HUES64 (cell line): ENCODE data around the gene FRY.
A peak's percentile ranks its signal among the peaks of the same experiment; 100 is the strongest.

ENCODE experiments used
- H3K27ac ChIP-seq: 2 replicates; pipeline ENCODE4 v1.7.0; 2013; ENCODE audit warnings: low read depth, low read length, inconsistent platforms
- H3K27me3 ChIP-seq: 2 replicates; pipeline ENCODE4 v1.6.1; 2013; ENCODE audit warnings: mild to moderate bottlenecking, low read length; ENCODE audit not compliant: insufficient read depth
- H3K36me3 ChIP-seq: 2 replicates; pipeline ENCODE4 v1.6.1; 2013; ENCODE audit warnings: mild to moderate bottlenecking, low read length; ENCODE audit not compliant: insufficient read depth
- H3K4me1 ChIP-seq: 2 replicates; pipeline ENCODE4 v1.6.1; 2013; ENCODE audit warnings: mild to moderate bottlenecking, low read length, moderate library complexity; ENCODE audit not compliant: insufficient read depth
- H3K4me3 ChIP-seq: 2 replicates; pipeline ENCODE4 v1.5.1; 2013; ENCODE audit warnings: mild to moderate bottlenecking, low read length, moderate library complexity
- H3K9ac ChIP-seq: 2 replicates; pipeline ENCODE4 v1.6.1; 2013; ENCODE audit warnings: mild to moderate bottlenecking, low read depth, low read length
- H3K9me3 ChIP-seq: 2 replicates; pipeline ENCODE4 v1.6.1; 2013; ENCODE audit warnings: low read depth, low read length; ENCODE audit not compliant: insufficient read depth
- WGBS: fragments of 150-250, 120-280 bp; methylation state at CpG from one replicate; pipeline ENCODE4 v1.1.7; 2013; ENCODE audit warnings: missing lambda C conversion rate; 5-methylcytosine and 5-hydroxymethylcytosine counted together

The FRY gene

GRCh38 chr13:32017474-32017873 lies 14.1 kb upstream of the FRY start:
- Histone ChIP-seq H3K36me3 (no peaks in the 10 kb centered on the region), H3K9me3 (no peaks in the 10 kb centered on the region), H3K9ac (no peak overlapping the region), H3K4me1 (no peaks in the 10 kb centered on the region; the same call in 1 of the 2 replicates), H3K27ac (no peak overlapping the region), H3K27me3 (no peaks in the 10 kb centered on the region), H3K4me3 (no peak overlapping the region)
- 94% methylated on average over 6 of the region's 6 CpGs for WGBS

- peaks cover 2% of the 10 kb centered on the region; the same call in 1 of the 2 replicates for H3K4me1 ChIP-seq
- H3K4me3 ChIP-seq: no peak overlapping the region
- H3K27me3 ChIP-seq: no peaks in the 10 kb centered on the region
- no peaks in the 10 kb centered on the region for H3K9me3 ChIP-seq
- H3K36me3 ChIP-seq: no peaks in the 10 kb centered on the region
- WGBS: 50% methylated on average over 5 of the region's 6 CpGs
- H3K27ac ChIP-seq: no peak overlapping the region
- no peak overlapping the region for H3K9ac ChIP-seq
Measured at GRCh38 chr13:32019612-32020233, 11.9 kb upstream of the FRY start.

- Histone ChIP-seq H3K9me3 (no peaks in the 10 kb centered on the region), H3K4me1 (peaks cover 21% of the 10 kb centered on the region), H3K27ac (no peak overlapping the region), H3K9ac (no peak overlapping the region), H3K4me3 (no peak overlapping the region), H3K27me3 (no peaks in the 10 kb centered on the region), H3K36me3 (no peaks in the 10 kb centered on the region)
- 88% methylated on average over 1 of the region's 1 CpG for WGBS
Measured at GRCh38 chr13:32021785-32022184, 9.8 kb upstream of the FRY start.

GRCh38 chr13:32022311-32022710 lies 9.3 kb upstream of the FRY start:
- H3K9me3 ChIP-seq: no peaks in the 10 kb centered on the region
- no peak overlapping the region for H3K27ac ChIP-seq
- H3K4me3 ChIP-seq: no peak overlapping the region
- H3K27me3 ChIP-seq: no peaks in the 10 kb centered on the region
- H3K9ac ChIP-seq: no peak overlapping the region
- H3K36me3 ChIP-seq: no peaks in the 10 kb centered on the region
- H3K4me1 ChIP-seq: peaks cover 24% of the 10 kb centered on the region
- 85% methylated on average over 4 of the region's 4 CpGs for WGBS

- Histone ChIP-seq H3K27ac (no peak overlapping the region), H3K4me1 (peaks cover 24% of the 10 kb centered on the region), H3K9ac (no peak overlapping the region), H3K27me3 (no peaks in the 10 kb centered on the region), H3K36me3 (no peaks in the 10 kb centered on the region), H3K9me3 (no peaks in the 10 kb centered on the region), H3K4me3 (no peak overlapping the region)
- WGBS: 94% methylated on average over 3 of the region's 3 CpGs
Measured at GRCh38 chr13:32023096-32023495, 8.5 kb upstream of the FRY start.

GRCh38 chr13:32023698-32024097 lies 7.9 kb upstream of the FRY start:
- 100% methylated on average over 1 of the region's 3 CpGs for WGBS
- Histone ChIP-seq H3K4me1 (peaks cover 29% of the 10 kb centered on the region), H3K27ac (no peak overlapping the region), H3K36me3 (no peaks in the 10 kb centered on the region), H3K9me3 (no peaks in the 10 kb centered on the region), H3K9ac (no peak overlapping the region), H3K4me3 (no peak overlapping the region), H3K27me3 (no peaks in the 10 kb centered on the region)

- Histone ChIP-seq H3K36me3 (no peaks in the 10 kb centered on the region), H3K4me1 (peaks cover 36% of the 10 kb centered on the region), H3K27me3 (no peaks in the 10 kb centered on the region), H3K9ac (no peak overlapping the region), H3K9me3 (no peaks in the 10 kb centered on the region), H3K4me3 (no peak overlapping the region), H3K27ac (no peak overlapping the region; the same call in 1 of the 2 replicates)
- no CpG with 5 or more reads among the region's 2 CpGs for WGBS
Measured at GRCh38 chr13:32024750-32025149, 6.8 kb upstream of the FRY start.

GRCh38 chr13:32025730-32026129 lies 5.8 kb upstream of the FRY start:
- 12% methylated on average over 2 of the region's 2 CpGs for WGBS
- Histone ChIP-seq H3K36me3 (no peaks in the 10 kb centered on the region), H3K4me3 (no peak overlapping the region), H3K27me3 (no peaks in the 10 kb centered on the region), H3K27ac (peak overlapping the region; percentile 62; the same call in 1 of the 2 replicates), H3K9ac (no peak overlapping the region), H3K9me3 (no peaks in the 10 kb centered on the region), H3K4me1 (peaks cover 44% of the 10 kb centered on the region)

GRCh38 chr13:32026623-32027022 lies 5.0 kb upstream of the FRY start:
- H3K9ac ChIP-seq: no peak overlapping the region
- H3K27me3 ChIP-seq: no peaks in the 10 kb centered on the region
- no peaks in the 10 kb centered on the region for H3K36me3 ChIP-seq
- H3K9me3 ChIP-seq: no peaks in the 10 kb centered on the region
- WGBS: 86% methylated on average over 3 of the region's 3 CpGs
- no peak overlapping the region for H3K4me3 ChIP-seq
- peaks cover 45% of the 10 kb centered on the region for H3K4me1 ChIP-seq
- peak overlapping the region; percentile 60; the same call in 1 of the 2 replicates for H3K27ac ChIP-seq

GRCh38 chr13:32028711-32029110 lies 2.9 kb upstream of the FRY start:
- Histone ChIP-seq H3K27ac (peak overlapping the region; percentile 55; the same call in 1 of the 2 replicates), H3K36me3 (no peaks in the 10 kb centered on the region), H3K27me3 (no peaks in the 10 kb centered on the region), H3K9ac (no peak overlapping the region), H3K9me3 (no peaks in the 10 kb centered on the region), H3K4me1 (peaks cover 45% of the 10 kb centered on the region), H3K4me3 (no peak overlapping the region)
- 39% methylated on average over 2 of the region's 3 CpGs for WGBS

- peaks cover 43% of the 10 kb centered on the region for H3K4me1 ChIP-seq
- no peak overlapping the region for H3K4me3 ChIP-seq
- no peaks in the 10 kb centered on the region for H3K27me3 ChIP-seq
- H3K9me3 ChIP-seq: no peaks in the 10 kb centered on the region
- no peak overlapping the region for H3K27ac ChIP-seq
- 96% methylated on average over 4 of the region's 6 CpGs for WGBS
- no peak overlapping the region for H3K9ac ChIP-seq
- H3K36me3 ChIP-seq: no peaks in the 10 kb centered on the region
Measured at GRCh38 chr13:32029684-32030083, 1.9 kb upstream of the FRY start.
